PFSK-1 (cell line): ENCODE data around the gene CAPN5.

ENCODE experiments used
- POLR2AphosphoS5 ChIP-seq: IDR thresholded peaks from 2 replicates; pipeline ENCODE4 v1.6.1; 2012; ENCODE audit warnings: low read depth, mild to moderate bottlenecking, control low read depth, low read length, moderate library complexity
- TF ChIP-seq, protein P1 (sequence below), 2 experiments: IDR thresholded peaks; 2 replicates each; pipeline versions ENCODE4 v1.6.1 to v1.8.0; 2011 to 2012; ENCODE audit warnings: low read depth in 2 of 2, low read length in 2 of 2, control low read depth in 1 of 2, inconsistent platforms in 1 of 2, mild to moderate bottlenecking in 1 of 2, moderate library complexity in 1 of 2; ENCODE audit not compliant: insufficient read depth in 1 of 2

GRCh38 chr11:77074626-77075221 is 8.0 kb downstream of the CAPN5 start:
- TF ChIP-seq, protein P1, sequence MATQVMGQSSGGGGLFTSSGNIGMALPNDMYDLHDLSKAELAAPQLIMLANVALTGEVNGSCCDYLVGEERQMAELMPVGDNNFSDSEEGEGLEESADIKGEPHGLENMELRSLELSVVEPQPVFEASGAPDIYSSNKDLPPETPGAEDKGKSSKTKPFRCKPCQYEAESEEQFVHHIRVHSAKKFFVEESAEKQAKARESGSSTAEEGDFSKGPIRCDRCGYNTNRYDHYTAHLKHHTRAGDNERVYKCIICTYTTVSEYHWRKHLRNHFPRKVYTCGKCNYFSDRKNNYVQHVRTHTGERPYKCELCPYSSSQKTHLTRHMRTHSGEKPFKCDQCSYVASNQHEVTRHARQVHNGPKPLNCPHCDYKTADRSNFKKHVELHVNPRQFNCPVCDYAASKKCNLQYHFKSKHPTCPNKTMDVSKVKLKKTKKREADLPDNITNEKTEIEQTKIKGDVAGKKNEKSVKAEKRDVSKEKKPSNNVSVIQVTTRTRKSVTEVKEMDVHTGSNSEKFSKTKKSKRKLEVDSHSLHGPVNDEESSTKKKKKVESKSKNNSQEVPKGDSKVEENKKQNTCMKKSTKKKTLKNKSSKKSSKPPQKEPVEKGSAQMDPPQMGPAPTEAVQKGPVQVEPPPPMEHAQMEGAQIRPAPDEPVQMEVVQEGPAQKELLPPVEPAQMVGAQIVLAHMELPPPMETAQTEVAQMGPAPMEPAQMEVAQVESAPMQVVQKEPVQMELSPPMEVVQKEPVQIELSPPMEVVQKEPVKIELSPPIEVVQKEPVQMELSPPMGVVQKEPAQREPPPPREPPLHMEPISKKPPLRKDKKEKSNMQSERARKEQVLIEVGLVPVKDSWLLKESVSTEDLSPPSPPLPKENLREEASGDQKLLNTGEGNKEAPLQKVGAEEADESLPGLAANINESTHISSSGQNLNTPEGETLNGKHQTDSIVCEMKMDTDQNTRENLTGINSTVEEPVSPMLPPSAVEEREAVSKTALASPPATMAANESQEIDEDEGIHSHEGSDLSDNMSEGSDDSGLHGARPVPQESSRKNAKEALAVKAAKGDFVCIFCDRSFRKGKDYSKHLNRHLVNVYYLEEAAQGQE (IDR thresholded peaks at IDR 0.05; ENCODE audit: insufficient read depth in 1 of 2, low read depth in 2 of 2, low read length in 2 of 2): no peak
- no peak for TF ChIP-seq POLR2AphosphoS5
